K562 (cell line): ENCODE results near the gene SPEM2. TPM values are rescaled to one million over a fixed set of nuclear protein-coding genes. Genes with fewer than 3 reads are reported as not detected.

Experiments used
- ATAC-seq: fragments of 200-7000 bp; cut with Tn5 transposase; 3 replicates; pipeline ENCODE4 v1.9.1; 2020; ENCODE audit warnings: moderate library complexity
- BruUV-seq: library from RNA; stranded (reverse); fragments of 400-500 nt; replicated peaks from 2 replicates; lab custom pipeline; 2021; lab: Mats Ljungman, UMichigan
- CTCF ChIA-PET: fragments of 300-600 bp; formaldehyde crosslinking; extraction: SDS; loops from one replicate; lab custom pipeline; 2021; ENCODE audit warnings: low intra/inter-chr PET ratio; lab: Yijun Ruan, JAX
- POLR2A ChIA-PET: fragments of 300-600, 350-650 bp; sonication (Branson Sonifier 250); formaldehyde crosslinking; extraction: SDS; loops from one replicate; lab custom pipeline; 2021; ENCODE audit warnings: antibody characterized with exemption, inconsistent platforms; lab: Yijun Ruan, JAX
- DNase-seq, 4 experiments: peaks; one replicate each; pipeline versions ENCODE4 v3.0.0 to v3.0.0-alpha.2; 2011 to 2018; ENCODE audit warnings: low spot score in 3 of 4, mixed read lengths in 3 of 4; ENCODE audit errors: extremely low read depth in 1 of 4
- FAIRE-seq: peaks from 2 replicates; lab custom pipeline; 2011; peaks lifted over from hg19 to GRCh38; lab: Jason Lieb, UNC
- H2AFZ ChIP-seq: 2 replicates; pipeline ENCODE4 v1.6.0; 2011; ENCODE audit warnings: low read depth, low read length, control low read depth, inconsistent platforms
- H3K27ac ChIP-seq: fragments of 200-600 bp; 3 replicates; pipeline ENCODE4 v1.8.0; 2011; ENCODE audit warnings: low read depth, mild to moderate bottlenecking, control low read depth, inconsistent platforms, low read length, moderate library complexity, mixed read lengths; ENCODE audit errors: extremely low read depth
- H3K27me3 ChIP-seq, 2 experiments: fragments of 300-600 bp in 1 of 2; 2 replicates in 1 of 2; 3 replicates in 1 of 2; pipeline versions ENCODE4 v1.6.0 to v1.8.0; 2011; ENCODE audit warnings: inconsistent platforms in 2 of 2, low read length in 2 of 2, mild to moderate bottlenecking in 1 of 2, mixed read lengths in 1 of 2, moderate library complexity in 1 of 2; ENCODE audit not compliant: control insufficient read depth in 2 of 2, insufficient read depth in 2 of 2
- H3K36me3 ChIP-seq: fragments of 300-600 bp; 3 replicates; pipeline ENCODE4 v1.8.0; 2011; ENCODE audit warnings: mild to moderate bottlenecking, low read length, inconsistent platforms; ENCODE audit not compliant: control insufficient read depth, insufficient read depth
- H3K4me1 ChIP-seq, 2 experiments: fragments of 200-600 bp in 1 of 2; replicated peaks in 1 of 2; 2 replicates in 1 of 2; 3 replicates in 1 of 2; pipeline versions ENCODE4 v1.5.1 to v1.8.0; 2011; ENCODE audit warnings: inconsistent platforms in 2 of 2, low read length in 2 of 2, mild to moderate bottlenecking in 1 of 2, mixed read lengths in 1 of 2, moderate library complexity in 1 of 2; ENCODE audit not compliant: control insufficient read depth in 2 of 2, insufficient read depth in 2 of 2
- H3K4me2 ChIP-seq: 2 replicates; pipeline ENCODE4 v1.6.1; 2011; ENCODE audit warnings: low read length, control low read depth, inconsistent platforms, mixed read lengths; ENCODE audit not compliant: insufficient read depth
- H3K4me3 ChIP-seq: fragments of 200-600 bp; sonication (generic), shearing (Covaris generic); 2 replicates; pipeline ENCODE4 v1.5.1; 2016; ENCODE audit warnings: control low read depth, inconsistent platforms
- H3K79me2 ChIP-seq: fragments of 200-600 bp; 3 replicates; pipeline ENCODE4 v1.8.0; 2011; ENCODE audit warnings: low read length, inconsistent platforms; ENCODE audit not compliant: control insufficient read depth, insufficient read depth
- H3K9ac ChIP-seq, 2 experiments: 2 replicates each; pipeline versions ENCODE4 v1.6.0 to v1.6.1; 2011; ENCODE audit warnings: low read depth in 2 of 2, low read length in 2 of 2, control low read depth in 1 of 2, inconsistent platforms in 1 of 2, mild to moderate bottlenecking in 1 of 2, mixed read lengths in 1 of 2; ENCODE audit not compliant: insufficient read depth in 1 of 2
- H3K9me1 ChIP-seq: one replicate; pipeline ENCODE4 v1.6.0; 2011; ENCODE audit warnings: inconsistent platforms, mild to moderate bottlenecking, low read length, moderate library complexity; ENCODE audit not compliant: control insufficient read depth, insufficient read depth
- H3K9me3 ChIP-seq: replicated peaks from 2 replicates; pipeline ENCODE4 v1.5.1; 2011; ENCODE audit warnings: low read depth, low read length, inconsistent platforms; ENCODE audit not compliant: control insufficient read depth, insufficient read depth
- H4K20me1 ChIP-seq: replicated peaks from 2 replicates; pipeline ENCODE4 v1.6.1; 2011; ENCODE audit warnings: low read length, inconsistent platforms, mixed read lengths; ENCODE audit not compliant: control insufficient read depth, insufficient read depth
- FOXK1 ChIP-seq: sonication (generic); formaldehyde crosslinking; IDR thresholded peaks from 2 replicates; pipeline ENCODE4 v1.8.0; 2022; ENCODE audit warnings: missing genetic modification reagents, mild to moderate bottlenecking, borderline replicate concordance
- FOXP1 ChIP-seq: sonication (generic); formaldehyde crosslinking; IDR thresholded peaks from 2 replicates; pipeline ENCODE4 v1.8.0; 2022; ENCODE audit warnings: mild to moderate bottlenecking, missing genetic modification reagents
- MYBL2 ChIP-seq, 2 experiments: fragments of 450-650 bp in 1 of 2; sonication (generic) in 1 of 2; formaldehyde crosslinking in 1 of 2; IDR thresholded peaks; 2 replicates each; pipeline versions ENCODE4 v1.6.1 to v1.8.1; 2017 to 2022; ENCODE audit warnings: borderline replicate concordance in 1 of 2, inconsistent platforms in 1 of 2, low read depth in 1 of 2, mild to moderate bottlenecking in 1 of 2, missing genetic modification reagents in 1 of 2, moderate library complexity in 1 of 2
- RBFOX2 ChIP-seq: fragments of 200-400 bp; formaldehyde crosslinking; IDR thresholded peaks from 2 replicates; pipeline ENCODE4 v1.6.1; 2017; ENCODE audit warnings: low read depth, mild to moderate bottlenecking, low read length, moderate library complexity
- SLC30A9 ChIP-seq: fragments of 250-450 bp; sonication (Bioruptor Pico); IDR thresholded peaks from 2 replicates; pipeline ENCODE4 v1.8.0; 2022; ENCODE audit warnings: mild to moderate bottlenecking, moderate library complexity
- XRCC5 ChIP-seq: fragments of 200-400 bp; formaldehyde crosslinking; IDR thresholded peaks from 2 replicates; pipeline ENCODE4 v1.6.1; 2017; ENCODE audit warnings: low read depth, mild to moderate bottlenecking, low read length
- ZNF347 ChIP-seq: fragments of 450-650 bp; formaldehyde crosslinking; IDR thresholded peaks from 2 replicates; pipeline ENCODE4 v1.4.0; 2020; ENCODE audit warnings: low read depth, mild to moderate bottlenecking, moderate library complexity
- ZNF830 ChIP-seq: fragments of 250-450 bp; sonication (Bioruptor Pico); IDR thresholded peaks from 2 replicates; pipeline ENCODE4 v1.5.0; 2021; ENCODE audit warnings: mild to moderate bottlenecking
- WGBS: fragments of 100-300 bp; shearing (Covaris generic); methylation state at CpG from one replicate; pipeline ENCODE4 v1.1.6; 2016; ENCODE audit warnings: low coverage, mixed read lengths; ENCODE audit not compliant: insufficient coverage; ENCODE audit errors: missing lambda C conversion rate; 5-methylcytosine and 5-hydroxymethylcytosine counted together
- in situ Hi-C: fragments of 300-500 bp; cut with MboI; formaldehyde crosslinking; loops from 4 replicates; pipeline ENCODE4 v1.15.0; 2018; ENCODE audit warnings: inconsistent platforms, mixed read lengths
- intact Hi-C: fragments of 100-400 bp; cut with micrococcal nuclease; formaldehyde crosslinking; loops from 2 replicates; pipeline ENCODE4 v1.14.2; 2022
- polyA plus RNA-seq, 8 experiments: library from polyadenylated mRNA; depleted of rRNA in 4 of 8; stranded (reverse) in 5 of 8; unstranded in 3 of 8; fragments of >200 nt; fragmentation: Nextera tagmentation in 2 of 8; fragmentation: Illumina TruSeq in 1 of 8; extraction: Ambion mirVana in 2 of 8; extraction: Trizol in 1 of 8; gene quantifications; 2 replicates each; pipeline versions ENCODE4 v1.2.1 to v1.2.3, GENCODE V29; 2011 to 2014; ENCODE audit warnings: inconsistent platforms in 1 of 8, missing spikeins in 1 of 8
- total RNA-seq, 7 experiments: library from RNA; depleted of rRNA in 6 of 7; stranded (reverse); fragments of >200 nt in 6 of 7; fragmentation: Illumina TruSeq in 2 of 7; extraction: Trizol in 2 of 7; gene quantifications; 2 replicates each; pipeline versions ENCODE4 v1.2.1 to v1.2.3, GENCODE V29; 2011 to 2021; ENCODE audit warnings: low replicate concordance in 1 of 7
- TF ChIP-seq, protein P1 (sequence below), 3 experiments: IDR thresholded peaks in 2 of 3; conservative IDR thresholded peaks in 1 of 3; 2 replicates each; pipeline ENCODE4 v1.5.1; 2011 to 2012; ENCODE audit warnings: low read length in 3 of 3, mild to moderate bottlenecking in 3 of 3, control low read depth in 2 of 3, improper control_type of control experiment in 1 of 3, inconsistent platforms in 1 of 3, low read depth in 1 of 3, mixed read lengths in 1 of 3, moderate library complexity in 1 of 3; ENCODE audit not compliant: insufficient read depth in 2 of 3

The SPEM2 gene
- total and polyA plus RNA-seq, 9 of the 15 experiments (the other 6 are each of a cell fraction or from before 2014, with no cell fraction given) = not detected

DNA sequence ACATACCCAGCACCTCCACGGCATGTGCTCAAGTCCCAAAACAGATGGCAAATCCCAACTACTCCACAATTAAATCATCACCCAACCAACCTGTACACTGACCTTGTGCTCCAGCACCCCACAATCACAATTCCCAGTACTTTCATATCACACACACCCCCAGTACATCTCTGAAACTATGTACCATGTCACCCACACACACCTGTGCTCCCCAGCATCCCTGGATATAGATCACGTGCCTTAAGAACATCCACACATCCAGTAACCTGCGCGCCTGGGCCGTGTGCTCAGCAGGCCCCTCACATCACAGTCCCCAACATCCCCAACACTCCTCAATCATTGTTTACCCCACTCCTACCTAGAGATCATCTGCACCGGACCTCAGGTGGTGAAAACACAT, 15.7 kb upstream of the SPEM2 start:
- FAIRE-seq = no peak

More for the DNA sequence above, 15.7 kb upstream of the SPEM2 start:
- DNase-seq (no peak), ATAC-seq (no peak)
- Histone ChIP-seq H3K27ac (no peak overlapping the region), H3K79me2 (no peaks in the 10 kb centered on the region), H4K20me1 (no peaks in the 10 kb centered on the region), H3K36me3 (0 out of 3 replicates have a peak, but pooled peaks cover 3% of the 10 kb centered on the region), H3K9me1 (no peaks in the 10 kb centered on the region), H3K4me2 (no peak overlapping the region), H3K9me3 (no peaks in the 10 kb centered on the region), H3K4me1 (peaks cover 4 to 22% of the 10 kb centered on the region in 2 experiments; a peak in 3 of 5 replicates), H3K9ac (no peak overlapping the region), H3K27me3 (no peaks in the 10 kb centered on the region), H3K4me3 (no peak overlapping the region), H2AFZ (no peak overlapping the region)
- no TSS peak for BruUV-seq
- in situ Hi-C loops (no loop called here), intact Hi-C loops (no loop called here)
- POLR2A ChIA-PET = no interaction called here
- CTCF ChIA-PET = no interaction called here
- WGBS = 67% methylated on average over 6 of the region's 6 CpGs
- TF ChIP-seq ZNF830 (CRISPR knock-in tag) = no peak
- no peak for TF ChIP-seq ZNF347 (CRISPR knock-in tag)
- TF ChIP-seq SLC30A9 (CRISPR knock-in tag) = no peak
- TF ChIP-seq, protein P1, sequence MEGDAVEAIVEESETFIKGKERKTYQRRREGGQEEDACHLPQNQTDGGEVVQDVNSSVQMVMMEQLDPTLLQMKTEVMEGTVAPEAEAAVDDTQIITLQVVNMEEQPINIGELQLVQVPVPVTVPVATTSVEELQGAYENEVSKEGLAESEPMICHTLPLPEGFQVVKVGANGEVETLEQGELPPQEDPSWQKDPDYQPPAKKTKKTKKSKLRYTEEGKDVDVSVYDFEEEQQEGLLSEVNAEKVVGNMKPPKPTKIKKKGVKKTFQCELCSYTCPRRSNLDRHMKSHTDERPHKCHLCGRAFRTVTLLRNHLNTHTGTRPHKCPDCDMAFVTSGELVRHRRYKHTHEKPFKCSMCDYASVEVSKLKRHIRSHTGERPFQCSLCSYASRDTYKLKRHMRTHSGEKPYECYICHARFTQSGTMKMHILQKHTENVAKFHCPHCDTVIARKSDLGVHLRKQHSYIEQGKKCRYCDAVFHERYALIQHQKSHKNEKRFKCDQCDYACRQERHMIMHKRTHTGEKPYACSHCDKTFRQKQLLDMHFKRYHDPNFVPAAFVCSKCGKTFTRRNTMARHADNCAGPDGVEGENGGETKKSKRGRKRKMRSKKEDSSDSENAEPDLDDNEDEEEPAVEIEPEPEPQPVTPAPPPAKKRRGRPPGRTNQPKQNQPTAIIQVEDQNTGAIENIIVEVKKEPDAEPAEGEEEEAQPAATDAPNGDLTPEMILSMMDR (IDR thresholded peaks at IDR 0.05 in 2 of 3, conservative IDR thresholded peaks at IDR 0.05 in 1 of 3; ENCODE audit: insufficient read depth in 2 of 3, low read depth in 1 of 3, low read length in 3 of 3) = no peak
- no peak for TF ChIP-seq RBFOX2
- TF ChIP-seq FOXK1 (CRISPR knock-in tag) = no peak
- no peak for TF ChIP-seq FOXP1
- TF ChIP-seq MYBL2 (IDR thresholded peaks at IDR 0.05; ENCODE audit: low read depth) = no peak
- no peak for TF ChIP-seq MYBL2 (CRISPR knock-in tag; IDR thresholded peaks at IDR 0.05; ENCODE audit: borderline replicate concordance)
- no peak for TF ChIP-seq XRCC5
